GM19452 (cell line): ENCODE results near the gene NATD1.
A peak's percentile ranks its signal among the peaks of the same experiment; 100 is the strongest.

Experiments used
- ATAC-seq: cut with Tn5 transposase; IDR thresholded peaks from one replicate; pipeline ENCODE4 v1.9.1; 2021; ENCODE audit not compliant: unreplicated experiment

Gene NATD1

DNA sequence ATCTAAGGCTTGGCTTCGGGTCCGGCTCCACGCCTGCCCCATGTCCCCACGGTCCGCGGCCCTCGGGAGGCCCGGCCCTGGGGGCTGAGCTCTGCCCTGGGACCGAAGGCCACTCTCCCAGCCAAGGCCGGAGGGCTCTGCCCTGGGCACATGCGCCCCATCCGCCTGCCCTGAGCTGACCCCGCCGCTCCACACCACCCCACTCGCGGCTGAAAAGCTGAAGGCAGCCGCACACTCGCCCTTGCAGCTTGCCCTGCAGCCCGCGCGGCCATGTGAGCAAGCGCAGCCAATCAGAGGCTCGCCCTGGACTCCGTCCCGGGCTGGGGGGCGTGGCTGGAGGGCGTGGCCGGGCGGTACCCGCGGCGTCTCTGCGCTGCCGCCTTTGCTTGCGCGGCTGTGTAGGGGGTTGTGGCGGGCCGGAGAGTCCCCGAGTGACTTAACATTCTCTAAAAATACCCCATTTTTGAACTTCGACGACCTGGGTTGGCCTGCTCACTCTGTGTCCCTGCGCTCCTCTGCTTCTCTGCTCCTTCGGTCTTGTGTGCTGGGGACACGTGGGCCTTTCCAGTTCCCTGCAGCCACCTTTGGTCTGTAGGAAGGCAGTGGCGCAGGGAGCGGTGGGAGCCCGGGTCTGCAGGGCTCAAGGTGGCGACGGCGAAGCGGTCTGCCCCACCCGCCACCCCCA, 22.5 kb upstream of the NATD1 start:
- peak; percentile 94 for ATAC-seq

- no peak for ATAC-seq
These were observed 21.9 kb upstream of the NATD1 start for GRCh38 chr17:21275047-21275578.

GRCh38 chr17:21272881-21273792, 19.9 kb upstream of the NATD1 start:
- ATAC-seq, result no peak

GRCh38 chr17:21272250-21272649, 19.0 kb upstream of the NATD1 start:
- ATAC-seq, result no peak

DNA sequence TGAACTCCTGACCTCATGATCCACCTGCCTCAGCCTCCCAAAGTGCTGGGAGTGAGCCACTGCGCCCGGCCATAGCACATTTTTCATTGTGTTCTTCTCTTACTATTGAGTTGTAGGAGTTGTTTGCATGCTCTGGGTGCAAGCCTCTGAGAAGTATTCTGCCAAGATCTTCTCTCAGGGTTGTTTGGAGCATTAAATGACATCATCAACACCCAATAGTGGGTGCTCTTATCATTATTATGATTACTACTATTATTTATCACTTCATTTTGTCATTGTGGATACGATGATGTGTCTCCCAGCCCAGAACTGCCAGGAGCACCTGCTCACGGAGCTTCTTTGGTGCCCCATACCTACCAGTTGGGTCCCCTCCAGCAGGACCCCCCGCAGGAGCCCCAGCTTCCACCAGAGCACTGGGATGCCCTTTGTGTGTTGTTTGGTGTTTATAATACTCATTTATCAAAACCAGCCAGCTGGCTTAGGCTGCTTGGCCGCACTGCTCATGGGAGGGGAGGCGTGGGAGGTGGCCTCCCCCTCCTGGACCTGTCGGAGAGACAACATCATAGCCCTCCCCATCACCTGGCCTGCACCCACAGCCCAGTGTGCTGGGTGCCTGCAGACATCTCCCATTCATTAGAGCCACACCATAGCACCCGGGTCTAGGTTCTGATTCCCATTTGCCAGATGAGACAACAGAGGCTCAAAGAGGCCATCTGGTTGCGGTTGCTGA, 18.4 kb upstream of the NATD1 start:
- ATAC-seq, result no peak

- no peak for ATAC-seq
These were observed 16.2 kb upstream of the NATD1 start for GRCh38 chr17:21269394-21269793.

- ATAC-seq, result no peak
These were observed 15.5 kb upstream of the NATD1 start for GRCh38 chr17:21268596-21269188.

- ATAC-seq, result no peak
These were observed 10.2 kb upstream of the NATD1 start for GRCh38 chr17:21263376-21263775.

DNA sequence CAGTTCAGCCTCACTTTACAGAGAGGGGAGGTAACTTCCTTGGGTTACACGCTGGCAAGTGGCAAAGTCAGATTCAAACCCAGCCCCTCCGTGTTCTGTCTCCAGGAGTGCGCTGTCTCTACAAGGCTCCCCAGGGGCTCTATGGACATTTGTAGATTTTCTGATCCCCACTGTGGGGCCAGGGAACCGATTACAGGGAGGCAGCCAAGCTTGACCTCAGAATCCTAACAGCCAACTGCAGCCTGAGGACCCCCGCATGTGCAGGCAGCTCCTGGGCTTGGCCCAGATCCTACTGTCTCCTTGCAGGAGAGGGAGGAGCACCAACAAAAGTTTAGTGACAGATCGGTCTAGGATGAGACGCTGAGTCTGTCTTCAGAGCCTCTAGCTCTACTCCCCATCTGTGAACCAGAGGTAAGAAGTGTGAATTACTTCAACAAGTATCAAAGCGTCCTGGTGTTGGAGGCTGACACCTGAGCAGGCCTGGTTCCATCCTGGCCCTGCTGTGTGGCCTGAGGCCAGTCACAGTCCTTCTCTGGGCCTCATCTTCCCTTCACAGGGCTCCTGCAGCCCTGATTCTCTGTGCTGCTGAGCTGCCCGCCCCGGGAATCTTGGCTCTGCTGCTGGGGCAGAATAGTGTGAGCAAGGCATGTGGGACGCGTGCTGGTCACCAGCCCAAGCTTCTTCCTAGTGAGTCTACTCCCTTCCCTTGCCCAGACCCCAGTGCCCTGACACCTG, 9.2 kb upstream of the NATD1 start:
- ATAC-seq, result no peak

DNA sequence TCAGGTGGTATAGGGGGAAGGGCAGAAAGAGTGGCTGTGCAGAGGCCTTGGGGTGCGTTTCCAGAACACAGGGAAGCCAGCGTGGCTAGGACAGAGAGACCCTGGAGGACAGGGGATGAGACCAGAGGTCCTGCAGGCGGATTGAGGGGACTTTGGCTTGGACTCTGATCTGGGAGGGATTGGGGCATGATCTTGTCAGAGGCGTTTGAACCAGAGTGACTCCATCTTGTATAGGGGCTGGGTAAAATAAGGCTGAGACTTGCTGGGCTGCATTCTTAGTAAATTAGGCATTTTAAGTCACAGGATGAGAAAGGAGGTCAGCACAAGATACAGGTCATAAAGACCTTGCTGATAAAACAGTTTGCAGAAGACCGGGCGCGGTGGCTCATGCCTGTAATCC, 5.4 kb upstream of the NATD1 start:
- ATAC-seq, result no peak

DNA sequence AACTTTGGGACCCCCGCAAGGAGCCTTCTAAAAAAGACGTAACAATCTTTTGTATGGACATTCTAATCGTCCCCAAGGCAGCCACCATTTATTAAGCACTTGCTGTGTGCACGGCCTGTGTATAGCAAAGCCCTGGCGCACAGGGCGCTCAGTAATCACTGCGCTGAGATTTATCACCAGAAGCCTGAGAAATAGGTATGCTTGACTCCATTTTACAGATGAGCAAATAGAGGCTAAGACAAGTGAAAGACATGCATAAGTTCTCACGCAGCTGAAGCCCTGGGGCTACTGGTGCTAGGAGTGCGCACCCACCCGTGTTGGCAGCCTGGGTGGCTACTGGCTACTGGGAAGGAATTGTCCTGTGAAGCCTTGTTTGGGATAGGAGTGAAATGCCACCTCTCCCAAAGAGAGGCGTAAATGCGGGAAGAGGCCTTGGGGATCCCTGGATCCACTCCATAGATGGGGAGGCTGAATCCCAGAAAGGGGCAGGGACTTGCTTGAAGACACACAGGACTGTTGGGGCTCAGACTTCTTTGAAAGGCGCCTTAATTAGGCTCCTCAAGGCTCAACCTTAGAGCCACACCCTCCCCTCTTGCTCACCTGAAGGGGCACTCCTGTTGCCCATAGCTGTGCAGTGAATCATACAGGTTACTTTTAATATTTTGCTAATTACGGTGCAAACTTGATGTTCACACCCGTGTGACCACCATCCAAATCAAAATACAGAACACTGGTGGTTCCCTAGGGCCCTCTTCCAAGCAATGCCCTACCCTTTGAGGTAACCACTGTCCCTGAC, 634 bp upstream of the NATD1 start:
- ATAC-seq, result no peak

- no peak for ATAC-seq
These were observed 868 bp downstream of the NATD1 start for GRCh38 chr17:21252289-21252795.

GRCh38 chr17:21251337-21252010, 1.7 kb downstream of the NATD1 start:
- ATAC-seq, result no peak

GRCh38 chr17:21250854-21251253, 2.4 kb downstream of the NATD1 start:
- ATAC-seq, result no peak

GRCh38 chr17:21249920-21250703, 3.1 kb downstream of the NATD1 start:
- no peak for ATAC-seq

- no peak for ATAC-seq
These were observed 4.0 kb downstream of the NATD1 start for GRCh38 chr17:21249086-21249795.

GRCh38 chr17:21248500-21248899, 4.7 kb downstream of the NATD1 start:
- no peak for ATAC-seq
